MM.1S (cell line): ENCODE measurements around the gene S100P.

Source experiments
- DNase-seq: peaks from one replicate; pipeline ENCODE4 v3.0.0-alpha.2; 2015
- H2AFZ ChIP-seq: fragments of 300-600 bp; sonication (generic); 2 replicates; pipeline ENCODE4 v1.6.0; 2016; ENCODE audit warnings: antibody characterized with exemption, low read length
- H3F3A ChIP-seq: fragments of 300-600 bp; sonication (generic); 2 replicates; pipeline ENCODE4 v1.6.1; 2016; ENCODE audit warnings: mild to moderate bottlenecking, antibody characterized with exemption, low read length, moderate library complexity, mixed read lengths; ENCODE audit not compliant: insufficient read depth
- H3K27ac ChIP-seq: fragments of 300-600 bp; sonication (generic); 2 replicates; pipeline ENCODE4 v1.5.1; 2016; ENCODE audit warnings: mild to moderate bottlenecking, low read length
- H3K27me3 ChIP-seq: fragments of 300-600 bp; sonication (generic); replicated peaks from 2 replicates; pipeline ENCODE4 v1.6.0; 2016; ENCODE audit warnings: low read length; ENCODE audit not compliant: insufficient read depth
- H3K36me3 ChIP-seq: fragments of 300-600 bp; sonication (generic); replicated peaks from 2 replicates; pipeline ENCODE4 v1.6.1; 2016; ENCODE audit warnings: mild to moderate bottlenecking, low read length, mixed read lengths; ENCODE audit not compliant: insufficient read depth
- H3K4me1 ChIP-seq: fragments of 300-600 bp; sonication (generic); 2 replicates; pipeline ENCODE4 v1.6.1; 2016; ENCODE audit warnings: low read length, mixed read lengths
- H3K4me2 ChIP-seq: fragments of 300-600 bp; sonication (generic); 2 replicates; pipeline ENCODE4 v1.6.0; 2016; ENCODE audit warnings: low read depth, low read length
- H3K4me3 ChIP-seq: fragments of 300-600 bp; sonication (generic); 2 replicates; pipeline ENCODE4 v1.5.1; 2016; ENCODE audit warnings: low read length, mixed read lengths
- H3K79me2 ChIP-seq: fragments of 300-600 bp; sonication (generic); 2 replicates; pipeline ENCODE4 v1.6.1; 2016; ENCODE audit warnings: mixed run types, low read length, mixed read lengths
- H3K9ac ChIP-seq: fragments of 300-600 bp; sonication (generic); 2 replicates; pipeline ENCODE4 v1.6.1; 2016; ENCODE audit warnings: low read length, mixed read lengths
- H3K9me2 ChIP-seq: fragments of 300-600 bp; sonication (generic); replicated peaks from 2 replicates; pipeline ENCODE4 v1.6.1; 2016; ENCODE audit warnings: mild to moderate bottlenecking, low read length, mixed read lengths; ENCODE audit not compliant: insufficient read depth
- H3K9me3 ChIP-seq: fragments of 300-600 bp; sonication (generic); replicated peaks from 2 replicates; pipeline ENCODE4 v1.6.1; 2016; ENCODE audit warnings: mild to moderate bottlenecking, low read length, mixed read lengths; ENCODE audit not compliant: insufficient read depth
- H4K20me1 ChIP-seq: fragments of 300-600 bp; sonication (generic); 2 replicates; pipeline ENCODE4 v1.6.1; 2016; ENCODE audit warnings: mild to moderate bottlenecking, low read length, moderate library complexity, mixed read lengths; ENCODE audit not compliant: insufficient read depth
- CTCF ChIP-seq: fragments of 300-600 bp; sonication (generic); IDR thresholded peaks from 2 replicates; pipeline ENCODE4 v1.5.1; 2016; ENCODE audit warnings: antibody characterized with exemption, low read length, mixed read lengths
- EZH2 ChIP-seq: fragments of 300-600 bp; sonication (generic); optimal IDR thresholded peaks from 2 replicates; pipeline ENCODE3; 2017; ENCODE audit warnings: low read depth, mild to moderate bottlenecking, antibody characterized with exemption, low read length, mixed read lengths
- EZH2phosphoT487 ChIP-seq: fragments of 300-600 bp; sonication (generic); IDR thresholded peaks from 2 replicates; pipeline ENCODE4 v1.6.1; 2018; ENCODE audit warnings: antibody characterized with exemption, low read length

The S100P gene

GRCh38 chr4:6733358-6734164 is 39.9 kb downstream of the S100P start:
- H3K4me3 ChIP-seq: no peak overlapping the region
- H3K4me2 ChIP-seq: no peak overlapping the region
- H3K36me3 ChIP-seq: no peaks in the 10 kb centered on the region
- no peak for TF ChIP-seq CTCF
- TF ChIP-seq EZH2phosphoT487: no peak
- no peak for TF ChIP-seq EZH2
- H3K9me3 ChIP-seq: no peaks in the 10 kb centered on the region
- no peak overlapping the region for H2AFZ ChIP-seq
- no peaks in the 10 kb centered on the region for H3K9me2 ChIP-seq
- no peak overlapping the region for H3K9ac ChIP-seq
- H3F3A ChIP-seq: no peaks in the 10 kb centered on the region
- peaks cover 17% of the 10 kb centered on the region for H3K27me3 ChIP-seq
- H3K79me2 ChIP-seq: no peaks in the 10 kb centered on the region
- H3K27ac ChIP-seq: no peak overlapping the region
- no peaks in the 10 kb centered on the region for H3K4me1 ChIP-seq
- no peaks in the 10 kb centered on the region; the same call in 1 of the 2 replicates for H4K20me1 ChIP-seq
- no peak for DNase-seq

GRCh38 chr4:6734165-6734786 is 40.6 kb downstream of the S100P start:
- no peaks in the 10 kb centered on the region; the same call in 1 of the 2 replicates for H4K20me1 ChIP-seq
- no peaks in the 10 kb centered on the region for H3K9me3 ChIP-seq
- no peak for DNase-seq
- H3K36me3 ChIP-seq: no peaks in the 10 kb centered on the region
- no peak overlapping the region for H2AFZ ChIP-seq
- H3K4me1 ChIP-seq: no peaks in the 10 kb centered on the region
- no peak overlapping the region for H3K4me2 ChIP-seq
- no peaks in the 10 kb centered on the region for H3K79me2 ChIP-seq
- no peaks in the 10 kb centered on the region for H3K9me2 ChIP-seq
- H3K27ac ChIP-seq: no peak overlapping the region
- H3F3A ChIP-seq: no peaks in the 10 kb centered on the region
- no peak overlapping the region for H3K4me3 ChIP-seq
- peaks cover 11% of the 10 kb centered on the region for H3K27me3 ChIP-seq
- H3K9ac ChIP-seq: no peak overlapping the region
- no peak for TF ChIP-seq CTCF

GRCh38 chr4:6739920-6740319 is 46.2 kb downstream of the S100P start:
- H3K9me2 ChIP-seq: no peaks in the 10 kb centered on the region
- H3K9ac ChIP-seq: no peak overlapping the region
- H3K9me3 ChIP-seq: no peaks in the 10 kb centered on the region
- no peak overlapping the region for H3K4me2 ChIP-seq
- H3K36me3 ChIP-seq: no peaks in the 10 kb centered on the region
- H3F3A ChIP-seq: no peaks in the 10 kb centered on the region
- TF ChIP-seq CTCF (no peak), EZH2phosphoT487 (no peak), EZH2 (no peak)
- no peak overlapping the region for H3K27ac ChIP-seq
- no peaks in the 10 kb centered on the region; the same call in 1 of the 2 replicates for H4K20me1 ChIP-seq
- peaks cover 4% of the 10 kb centered on the region; the same call in 1 of the 2 replicates for H3K4me1 ChIP-seq
- H3K27me3 ChIP-seq: no peaks in the 10 kb centered on the region
- DNase-seq: no peak
- no peaks in the 10 kb centered on the region for H3K79me2 ChIP-seq
- H2AFZ ChIP-seq: no peak overlapping the region
- no peak overlapping the region for H3K4me3 ChIP-seq
